Natural killer cell treated with Interleukin-12 subunit alpha and Interleukin-12 subunit beta and Interleukin-15 and Interleukin-18, amount 100 ng/mL, for 72 hours (primary cell): ENCODE data around the gene ATP5PD. TPM values are rescaled to one million over a fixed set of nuclear protein-coding genes. Genes with fewer than 3 reads are reported as not detected.

Experiments used
- ATAC-seq, 2 donors: fragments of 150-1000 bp; cut with Tn5 transposase in 1 of 2; sonication (Bioruptor Pico), chemical (Tn5 transposase) in 1 of 2; 2 replicates each; pipeline ENCODE4 v1.10.0; 2021
- DNase-seq: peaks from one replicate; pipeline ENCODE4 v3.0.0; 2022; ENCODE audit warnings: low spot score
- H3K27ac Mint-ChIP-seq, 2 donors: 1 replicate in 1 of 2; 2 replicates in 1 of 2; pipeline ENCODE4 v1.8.0; 2022; ENCODE audit warnings: mixed read lengths in 2 of 2, mild to moderate bottlenecking in 1 of 2, moderate library complexity in 1 of 2
- H3K27me3 Mint-ChIP-seq, 2 donors: 1 replicate in 1 of 2; 2 replicates in 1 of 2; pipeline ENCODE4 v1.8.0; 2022; ENCODE audit warnings: mixed read lengths in 2 of 2
- H3K36me3 Mint-ChIP-seq: one replicate; pipeline ENCODE4 v1.8.0; 2022; ENCODE audit warnings: mixed read lengths
- H3K4me1 Mint-ChIP-seq, 2 donors: 1 replicate in 1 of 2; 2 replicates in 1 of 2; pipeline ENCODE4 v1.8.0; 2022; ENCODE audit warnings: low read depth in 2 of 2, mixed read lengths in 2 of 2, mild to moderate bottlenecking in 1 of 2
- H3K4me3 Mint-ChIP-seq: one replicate; pipeline ENCODE4 v1.8.0; 2022; ENCODE audit warnings: mixed read lengths
- H3K9me3 Mint-ChIP-seq: 2 replicates; pipeline ENCODE4 v1.8.0; 2022; ENCODE audit warnings: mixed read lengths
- total RNA-seq, 2 donors: library from RNA; stranded (reverse); gene quantifications; one replicate each; pipeline ENCODE4 v1.2.3, GENCODE V29; 2022

ATP5PD gene
- total RNA-seq = 100 to 1,000 TPM; 153 to 187 TPM

GRCh38 chr17:75046407-75047289 is at the start of gene ATP5PD, which contains the start of gene KCTD2:
TSS of gene ATP5PD (minus strand) at chr17:75046969. CDS start at chr17:75042650, 4,319 bp downstream.
TSS of gene KCTD2 (plus strand) at chr17:75047225. CDS start at chr17:75047251, 26 bp downstream.
- H3K27ac Mint-ChIP-seq = peak within 1 kb of the TSS; percentile 96 to 98
- peak within 1 kb of the TSS; percentile 98 for H3K4me3 Mint-ChIP-seq
- peak; percentile 98 for ATAC-seq
- no peaks in the 10 kb centered on the region for H3K9me3 Mint-ChIP-seq
- H3K4me1 Mint-ChIP-seq = peaks cover 30 to 39% of the 10 kb centered on the region in 2 donors
- DNase-seq = peak; percentile 97
- peaks cover under 1% of the 10 kb centered on the region for H3K36me3 Mint-ChIP-seq
- no peaks in the 10 kb centered on the region for H3K27me3 Mint-ChIP-seq

- Mint-ChIP-seq H3K4me3 (no peak overlapping the region), H3K36me3 (no peaks in the 10 kb centered on the region), H3K27ac (no peak overlapping the region), H3K9me3 (no peaks in the 10 kb centered on the region), H3K4me1 (peaks cover 0 to 6% of the 10 kb centered on the region in 2 donors), H3K27me3 (no peaks in the 10 kb centered on the region)
- DNase-seq (no peak), ATAC-seq (peak in 1 of 2 donors; percentile 45)
Measured at GRCh38 chr17:75096082-75096625, 49.4 kb upstream of the ATP5PD start.

- DNase-seq (no peak), ATAC-seq (no peak)
- Mint-ChIP-seq H3K9me3 (no peaks in the 10 kb centered on the region), H3K4me3 (no peak overlapping the region), H3K27ac (no peak overlapping the region), H3K36me3 (no peaks in the 10 kb centered on the region), H3K4me1 (peaks cover 0 to 14% of the 10 kb centered on the region in 2 donors), H3K27me3 (no peaks in the 10 kb centered on the region)
Measured at GRCh38 chr17:75094871-75095399, 48.2 kb upstream of the ATP5PD start.

GRCh38 chr17:75093548-75094158 is 46.9 kb upstream of the ATP5PD start:
- Mint-ChIP-seq H3K27ac (no peak overlapping the region), H3K36me3 (no peaks in the 10 kb centered on the region), H3K9me3 (no peaks in the 10 kb centered on the region), H3K4me1 (peaks cover 5 to 18% of the 10 kb centered on the region in 2 donors), H3K27me3 (no peaks in the 10 kb centered on the region), H3K4me3 (no peak overlapping the region)
- ATAC-seq (no peak), DNase-seq (no peak)

- H3K9me3 Mint-ChIP-seq = no peaks in the 10 kb centered on the region
- no peak overlapping the region for H3K4me3 Mint-ChIP-seq
- H3K27ac Mint-ChIP-seq = no peak overlapping the region
- DNase-seq = no peak
- H3K36me3 Mint-ChIP-seq = no peaks in the 10 kb centered on the region
- peaks cover 10 to 18% of the 10 kb centered on the region in 2 donors for H3K4me1 Mint-ChIP-seq
- H3K27me3 Mint-ChIP-seq = no peaks in the 10 kb centered on the region
- no peak for ATAC-seq
Measured at GRCh38 chr17:75091855-75092327, 45.1 kb upstream of the ATP5PD start.

GRCh38 chr17:75090871-75091854 is 44.4 kb upstream of the ATP5PD start:
- Mint-ChIP-seq H3K4me3 (no peak overlapping the region), H3K27me3 (no peaks in the 10 kb centered on the region), H3K27ac (no peak overlapping the region), H3K36me3 (no peaks in the 10 kb centered on the region), H3K4me1 (peaks cover 16 to 23% of the 10 kb centered on the region in 2 donors), H3K9me3 (no peaks in the 10 kb centered on the region)
- DNase-seq = no peak
- ATAC-seq = no peak

GRCh38 chr17:75088465-75089417 is 42.0 kb upstream of the ATP5PD start:
- no peaks in the 10 kb centered on the region for H3K9me3 Mint-ChIP-seq
- ATAC-seq (no peak), DNase-seq (no peak)
- H3K4me3 Mint-ChIP-seq = peak overlapping the region; percentile 78
- H3K36me3 Mint-ChIP-seq = no peaks in the 10 kb centered on the region
- H3K27ac Mint-ChIP-seq = peak overlapping the region; percentile 47 to 66
- peaks cover 16 to 23% of the 10 kb centered on the region in 2 donors for H3K4me1 Mint-ChIP-seq
- H3K27me3 Mint-ChIP-seq = no peaks in the 10 kb centered on the region

GRCh38 chr17:75087558-75088453 is 41.0 kb upstream of the ATP5PD start, which contains the start of gene SLC16A5:
TSS of gene SLC16A5 (plus strand) at chr17:75087954. CDS start at chr17:75093637, 5,683 bp downstream.
- Mint-ChIP-seq H3K4me1 (peaks cover 16 to 23% of the 10 kb centered on the region in 2 donors), H3K36me3 (no peaks in the 10 kb centered on the region), H3K27me3 (no peaks in the 10 kb centered on the region)

GRCh38 chr17:75087182-75087557 is 40.4 kb upstream of the ATP5PD start:
- Mint-ChIP-seq H3K4me1 (peaks cover 16 to 21% of the 10 kb centered on the region in 2 donors), H3K27ac (peak overlapping the region; percentile 62 to 66), H3K27me3 (peaks cover 0 to 2% of the 10 kb centered on the region in 2 donors), H3K4me3 (peak overlapping the region; percentile 78), H3K36me3 (no peaks in the 10 kb centered on the region), H3K9me3 (no peaks in the 10 kb centered on the region)
- ATAC-seq (no peak), DNase-seq (no peak)

More at GRCh38 chr17:75087558-75088453, 41.0 kb upstream of the ATP5PD start, which contains the start of gene SLC16A5:
- peak within 1 kb of the TSS; percentile 62 to 66 for H3K27ac Mint-ChIP-seq
- ATAC-seq = peak; percentile 80 to 90
- H3K9me3 Mint-ChIP-seq = no peaks in the 10 kb centered on the region
- H3K4me3 Mint-ChIP-seq = peak within 1 kb of the TSS; percentile 78
- peak; percentile 79 for DNase-seq

GRCh38 chr17:75086496-75087181 is 39.9 kb upstream of the ATP5PD start:
- ATAC-seq (no peak), DNase-seq (no peak)
- Mint-ChIP-seq H3K4me1 (peaks cover 16 to 17% of the 10 kb centered on the region in 2 donors), H3K9me3 (no peaks in the 10 kb centered on the region), H3K27ac (peak overlapping the region; percentile 62 to 66), H3K4me3 (peak overlapping the region; percentile 78), H3K36me3 (no peaks in the 10 kb centered on the region), H3K27me3 (peaks cover 0 to 2% of the 10 kb centered on the region in 2 donors)
